ENCODE measurements around the gene DDX39A.
"Not testable (repeated sequence)": the region's sequence is repeated elsewhere in the genome, so short reads cannot be mapped to it uniquely, and the experiment has no call there.

DDX39A gene

GRCh38 chr19:14408491-14409145, 10.5 kb downstream of the DDX39A start:
- DNase-seq (ENCODE audit: low read depth in 2 of 2): no peak

DNA sequence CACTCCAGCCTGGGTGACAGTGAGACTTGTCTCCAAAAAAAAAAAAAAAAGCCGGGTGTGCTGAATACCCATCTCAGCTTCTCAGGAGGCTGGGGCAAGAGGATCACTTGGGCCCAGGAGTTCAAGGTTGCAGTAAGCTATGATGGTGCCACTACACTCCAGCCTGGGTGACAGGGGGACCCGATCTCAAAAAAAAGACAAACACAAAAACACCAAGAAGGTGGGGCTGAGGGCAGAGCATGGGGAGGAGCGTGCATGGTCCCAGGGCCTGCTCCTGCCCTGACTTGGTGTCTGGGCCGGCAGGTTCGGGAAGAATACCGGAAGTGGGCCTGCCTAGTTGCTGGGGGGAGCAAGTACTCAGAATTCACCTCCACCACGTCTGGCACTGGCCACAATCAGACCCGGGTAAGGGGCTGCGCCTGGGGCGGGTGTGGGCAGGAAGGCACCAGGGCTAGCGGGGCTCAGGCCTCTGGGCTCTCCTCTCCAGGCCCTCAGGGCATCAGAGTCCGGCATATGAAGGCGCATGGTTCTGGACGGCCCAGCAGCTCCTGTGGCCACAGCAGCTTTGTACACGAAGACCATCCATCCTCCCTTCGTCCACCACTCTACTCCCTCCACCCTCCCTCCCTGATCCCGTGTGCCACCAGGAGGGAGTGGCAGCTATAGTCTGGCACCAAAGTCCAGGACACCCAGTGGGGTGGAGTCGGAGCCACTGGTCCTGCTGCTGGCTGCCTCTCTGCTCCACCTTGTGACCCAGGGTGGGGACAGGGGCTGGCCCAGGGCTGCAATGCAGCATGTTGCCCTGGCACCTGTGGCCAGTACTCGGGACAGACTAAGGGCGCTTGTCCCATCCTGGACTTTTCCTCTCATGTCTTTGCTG, 11.3 kb downstream of the DDX39A start:
- DNase-seq (ENCODE audit: low read depth in 2 of 2): no peak

DNA sequence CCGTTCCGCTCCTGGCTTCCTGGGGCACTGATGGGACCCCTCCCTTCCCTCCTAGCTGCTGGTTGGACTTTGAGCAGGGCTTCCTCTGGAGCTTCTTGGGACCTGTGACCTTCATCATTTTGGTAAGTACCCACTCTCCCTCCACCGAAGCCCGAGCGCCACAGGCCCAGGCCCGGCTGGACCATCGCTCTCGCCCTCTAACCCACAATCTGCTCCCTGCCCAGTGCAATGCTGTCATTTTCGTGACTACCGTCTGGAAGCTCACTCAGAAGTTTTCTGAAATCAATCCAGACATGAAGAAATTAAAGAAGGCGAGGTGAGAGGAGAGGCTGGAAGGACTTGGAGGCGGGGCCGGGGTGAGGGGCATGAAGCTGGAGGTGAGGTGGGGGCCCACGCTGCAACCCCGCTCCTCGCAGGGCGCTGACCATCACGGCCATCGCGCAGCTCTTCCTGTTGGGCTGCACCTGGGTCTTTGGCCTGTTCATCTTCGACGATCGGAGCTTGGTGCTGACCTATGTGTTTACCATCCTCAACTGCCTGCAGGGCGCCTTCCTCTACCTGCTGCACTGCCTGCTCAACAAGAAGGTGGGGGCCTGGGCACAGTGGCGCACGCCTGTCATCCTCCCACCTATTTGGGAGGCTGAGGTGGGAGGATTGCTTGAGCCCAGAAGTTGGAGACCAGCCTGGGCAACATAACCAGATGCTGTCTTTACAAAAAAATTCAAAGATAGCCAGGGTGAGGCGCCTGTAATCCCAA, 12.3 kb downstream of the DDX39A start:
- no peak for DNase-seq (ENCODE audit: low read depth in 2 of 2)

- DNase-seq (ENCODE audit: low read depth in 2 of 2): peak; percentile 86
Observed at GRCh38 chr19:14405758-14406644, 13.1 kb downstream of the DDX39A start.

DNA sequence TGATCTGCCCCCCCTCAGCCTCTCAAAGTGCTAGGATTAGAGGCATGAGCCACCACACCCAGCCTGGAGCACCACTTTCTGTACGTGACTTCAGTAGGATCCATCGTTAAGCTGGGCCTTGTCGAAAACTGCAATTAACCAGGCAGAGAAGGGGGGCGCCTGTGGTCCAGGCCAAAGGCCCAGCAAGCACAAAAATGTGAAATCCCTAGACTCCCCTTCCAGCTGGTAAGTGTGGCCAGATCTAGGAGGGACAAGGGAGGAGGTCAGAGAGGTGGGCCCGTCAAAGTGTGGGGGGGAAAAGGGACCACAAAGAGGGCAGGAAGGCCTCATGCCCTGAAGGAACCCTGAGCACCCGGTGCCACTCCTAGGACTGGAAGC, 13.8 kb downstream of the DDX39A start:
- DNase-seq (ENCODE audit: low read depth in 2 of 2): no peak

- no peak for DNase-seq (ENCODE audit: low read depth in 2 of 2)
Observed at GRCh38 chr19:14404312-14404711, 14.8 kb downstream of the DDX39A start.

GRCh38 chr19:14403145-14403930, 15.8 kb downstream of the DDX39A start:
- not testable (repeated sequence) for DNase-seq (ENCODE audit: low read depth in 2 of 2)

DNA sequence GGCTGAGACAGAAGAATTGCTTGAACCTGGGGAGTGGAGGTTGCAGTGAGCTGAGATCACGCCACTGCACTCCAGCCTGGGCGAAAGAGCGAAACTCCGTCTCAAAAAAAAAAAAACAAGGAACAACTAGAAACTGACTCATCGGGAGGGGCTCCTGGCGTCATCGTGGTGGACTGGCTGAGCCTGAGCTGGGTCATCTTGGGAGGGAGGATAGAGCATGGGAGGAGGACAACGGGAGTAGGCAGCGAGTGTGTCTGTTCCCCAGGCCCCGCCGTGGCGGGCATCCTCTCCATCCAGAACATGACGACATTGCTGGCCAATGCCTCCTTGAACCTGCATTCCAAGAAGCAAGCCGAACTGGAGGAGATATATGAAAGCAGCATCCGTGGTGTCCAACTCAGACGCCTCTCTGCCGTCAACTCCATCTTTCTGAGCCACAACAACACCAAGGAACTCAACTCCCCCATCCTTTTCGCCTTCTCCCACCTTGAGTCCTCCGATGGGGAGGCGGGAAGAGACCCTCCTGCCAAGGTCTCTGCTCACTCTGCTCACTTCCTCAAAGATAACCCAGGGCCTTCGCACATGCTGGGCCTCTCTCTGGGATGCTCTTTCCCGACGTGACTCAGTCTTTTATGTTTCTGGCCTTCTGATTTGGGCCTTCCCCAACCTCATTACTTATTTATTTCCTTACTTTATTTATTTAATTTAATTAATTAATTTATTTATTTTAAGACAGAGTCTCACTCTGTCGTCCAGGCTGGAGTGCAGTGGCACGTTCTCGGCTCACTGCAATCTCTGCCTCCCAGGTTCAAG, 16.6 kb downstream of the DDX39A start:
- DNase-seq (ENCODE audit: low read depth in 2 of 2): no peak

GRCh38 chr19:14401468-14402195, 17.5 kb downstream of the DDX39A start:
- DNase-seq (ENCODE audit: low read depth in 2 of 2): no peak

DNA sequence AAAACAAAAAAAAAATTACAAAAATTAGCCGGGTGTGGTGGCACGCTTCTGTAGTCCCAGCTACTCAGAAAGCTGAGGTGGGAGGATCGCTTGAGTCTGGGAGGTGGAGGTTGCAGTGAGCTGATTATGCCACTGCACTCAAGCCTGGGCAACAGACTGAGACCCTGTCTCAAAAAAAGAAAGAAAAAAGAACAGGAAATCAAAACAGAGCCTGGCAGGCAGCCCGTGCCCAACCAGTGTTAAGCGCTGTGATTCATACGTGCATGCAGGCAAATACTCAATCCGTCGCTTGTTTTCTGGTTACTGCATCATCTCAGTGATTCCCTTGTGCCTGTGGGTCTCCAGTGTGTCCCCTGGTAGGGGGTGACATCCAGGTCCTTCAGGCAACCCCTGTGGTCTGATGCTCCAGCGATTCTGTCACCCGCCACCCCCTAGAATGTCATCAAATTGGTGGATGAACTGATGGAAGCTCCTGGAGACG, 18.1 kb downstream of the DDX39A start:
- no peak for DNase-seq (ENCODE audit: low read depth in 2 of 2)

DNA sequence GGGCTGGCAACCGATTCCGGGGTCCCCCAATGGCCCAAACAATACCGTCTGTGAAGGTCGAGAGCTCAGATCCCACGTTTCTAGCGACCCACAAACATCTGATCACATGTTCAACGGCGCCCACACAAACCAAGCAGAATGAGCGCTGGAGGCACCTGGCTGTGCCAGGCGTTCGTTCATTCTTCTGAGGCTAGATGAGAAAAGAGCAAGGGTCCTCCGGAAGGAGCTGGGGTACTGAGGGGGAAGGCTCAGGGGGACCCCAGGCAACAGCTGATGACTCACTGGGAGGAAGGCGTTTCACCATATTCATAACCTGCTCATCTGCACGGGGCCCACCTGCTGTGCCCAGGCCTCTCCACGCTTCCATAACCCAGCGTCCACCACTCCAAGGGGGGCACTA, 22.0 kb downstream of the DDX39A start:
- not testable (repeated sequence) for DNase-seq (ENCODE audit: low read depth in 2 of 2)

- not testable (repeated sequence) for DNase-seq (ENCODE audit: low read depth in 2 of 2)
Observed at GRCh38 chr19:14396730-14397129, 22.4 kb downstream of the DDX39A start.

GRCh38 chr19:14395710-14396336, 23.3 kb downstream of the DDX39A start:
- no peak for DNase-seq (ENCODE audit: low read depth in 2 of 2)

GRCh38 chr19:14395262-14395661, 23.9 kb downstream of the DDX39A start:
- DNase-seq (ENCODE audit: low read depth in 2 of 2): no peak

- no peak for DNase-seq (ENCODE audit: low read depth in 2 of 2)
Observed at GRCh38 chr19:14394167-14394566, 25.0 kb downstream of the DDX39A start.

DNA sequence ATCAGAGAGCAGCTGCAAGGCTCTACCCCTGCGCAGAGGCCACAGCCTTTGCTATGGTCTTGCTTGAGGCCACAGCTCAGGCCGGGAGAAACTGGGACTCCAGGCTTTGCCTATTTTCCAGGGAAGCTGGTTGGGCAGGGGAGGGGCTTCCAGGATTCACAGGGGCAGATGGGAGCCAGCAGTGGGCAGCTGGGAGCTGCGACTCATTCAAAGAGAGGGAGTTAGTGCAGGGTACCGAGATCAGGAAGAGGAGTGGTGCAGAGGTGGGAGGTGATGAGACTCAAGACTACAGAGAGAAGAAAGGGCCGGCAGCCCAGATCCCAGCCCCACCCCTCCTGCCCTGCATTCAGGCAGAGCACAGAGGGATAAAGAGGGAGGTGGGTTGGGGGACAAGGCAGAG, 25.8 kb downstream of the DDX39A start:
- DNase-seq (ENCODE audit: low read depth in 2 of 2): no peak

GRCh38 chr19:14391156-14391821, 27.9 kb downstream of the DDX39A start:
- no peak for DNase-seq (ENCODE audit: low read depth in 2 of 2)

GRCh38 chr19:14390548-14390947, 28.6 kb downstream of the DDX39A start:
- DNase-seq (ENCODE audit: low read depth in 2 of 2): no peak
